ENCODE measurements around the gene VWF.

The VWF gene

DNA sequence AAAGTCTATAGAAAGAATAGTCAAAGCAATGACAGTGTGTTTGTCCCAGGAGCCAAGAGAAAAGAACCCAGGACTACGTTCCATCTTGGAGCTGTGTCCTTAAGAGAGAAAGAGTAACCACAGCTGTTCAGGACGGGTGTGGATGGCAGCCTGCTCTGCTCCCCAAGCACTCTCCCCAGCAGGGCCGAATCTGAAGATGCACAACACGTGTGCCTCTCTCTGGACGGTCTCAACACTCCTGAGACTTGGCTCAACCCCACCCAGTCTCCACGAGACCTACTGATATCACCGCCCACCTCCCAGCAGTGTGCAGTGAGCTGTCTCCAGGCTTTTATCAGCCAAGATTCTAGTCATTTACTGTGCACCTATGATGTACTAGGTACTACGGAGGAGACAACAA lies 152.1 kb downstream of the VWF start:
- no peak for DNase-seq

- no peak for DNase-seq
Observed at GRCh38 chr12:5971194-5971850, 153.1 kb downstream of the VWF start.

DNA sequence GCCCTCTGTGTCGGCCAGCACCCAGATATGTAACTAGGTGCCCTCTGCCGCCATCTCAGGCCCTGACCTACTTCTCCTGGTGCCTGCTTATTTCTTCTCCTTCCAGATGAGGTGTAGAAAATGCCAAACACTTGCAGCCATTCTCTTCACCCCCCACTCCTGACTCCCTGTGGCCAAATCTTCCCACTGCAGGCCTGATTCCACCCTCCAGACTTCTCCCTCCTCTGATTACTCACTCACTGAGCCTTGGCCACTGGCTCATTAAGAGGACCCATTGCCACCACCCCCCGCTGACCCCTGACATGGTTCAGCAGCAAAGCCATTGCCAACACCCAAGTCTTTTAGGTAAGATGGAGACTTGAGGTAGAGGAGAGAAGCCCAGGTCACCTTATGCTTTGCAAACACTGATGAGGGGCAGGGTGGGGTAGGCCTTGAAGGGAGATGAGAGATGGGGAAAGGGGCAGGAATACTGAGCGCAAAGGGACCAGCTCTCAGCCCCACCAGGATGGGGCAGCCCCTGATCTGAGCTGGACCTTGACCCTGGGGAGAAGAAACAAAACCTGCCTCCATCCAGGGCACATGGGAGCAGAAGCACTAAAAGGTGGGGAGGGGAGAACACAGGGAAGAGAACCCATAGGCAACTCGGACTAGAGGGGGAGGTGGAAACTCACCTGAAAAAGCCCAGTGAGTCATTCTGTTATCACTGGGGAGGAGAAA lies 154.3 kb downstream of the VWF start:
- DNase-seq, result no peak

DNA sequence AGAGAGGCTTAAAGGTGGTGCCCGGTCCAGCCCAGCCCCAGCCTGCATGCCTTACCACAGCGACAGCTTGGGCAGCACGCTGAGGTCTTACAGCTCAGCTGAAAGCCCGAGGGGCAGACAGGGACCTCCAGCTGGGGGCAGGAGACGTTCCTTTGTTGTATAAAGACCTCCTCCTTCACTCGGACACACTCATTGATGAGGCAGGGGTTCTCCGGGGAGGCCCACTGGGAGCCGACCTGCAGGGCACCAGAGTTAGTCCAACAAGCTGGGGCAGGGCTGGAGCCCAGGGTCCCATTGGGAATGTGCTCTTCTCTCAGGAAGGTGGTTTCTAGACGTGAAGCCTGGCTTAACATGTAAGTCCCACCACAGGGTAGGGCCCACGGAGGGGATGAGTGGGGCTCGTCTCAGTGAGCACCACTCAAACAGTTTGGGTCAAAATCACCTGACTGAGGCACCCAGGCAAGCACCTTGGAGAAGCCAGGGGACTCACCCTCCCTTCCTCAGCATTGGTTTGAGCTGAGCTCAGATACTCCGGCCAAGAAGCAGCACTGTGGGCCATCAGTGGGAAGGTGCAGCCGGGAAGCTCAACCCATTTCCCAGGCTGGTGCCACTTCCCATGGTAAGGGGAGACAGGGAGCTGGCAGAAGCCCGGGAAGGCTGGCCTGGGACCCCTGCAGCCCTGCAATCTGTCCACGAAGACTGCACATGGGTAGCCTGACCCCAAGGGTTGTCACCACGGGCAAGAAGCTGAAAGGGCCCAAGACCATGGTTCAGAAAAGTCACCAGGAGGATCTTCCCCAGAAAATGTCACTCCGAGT lies 155.1 kb downstream of the VWF start:
- DNase-seq, result no peak

DNA sequence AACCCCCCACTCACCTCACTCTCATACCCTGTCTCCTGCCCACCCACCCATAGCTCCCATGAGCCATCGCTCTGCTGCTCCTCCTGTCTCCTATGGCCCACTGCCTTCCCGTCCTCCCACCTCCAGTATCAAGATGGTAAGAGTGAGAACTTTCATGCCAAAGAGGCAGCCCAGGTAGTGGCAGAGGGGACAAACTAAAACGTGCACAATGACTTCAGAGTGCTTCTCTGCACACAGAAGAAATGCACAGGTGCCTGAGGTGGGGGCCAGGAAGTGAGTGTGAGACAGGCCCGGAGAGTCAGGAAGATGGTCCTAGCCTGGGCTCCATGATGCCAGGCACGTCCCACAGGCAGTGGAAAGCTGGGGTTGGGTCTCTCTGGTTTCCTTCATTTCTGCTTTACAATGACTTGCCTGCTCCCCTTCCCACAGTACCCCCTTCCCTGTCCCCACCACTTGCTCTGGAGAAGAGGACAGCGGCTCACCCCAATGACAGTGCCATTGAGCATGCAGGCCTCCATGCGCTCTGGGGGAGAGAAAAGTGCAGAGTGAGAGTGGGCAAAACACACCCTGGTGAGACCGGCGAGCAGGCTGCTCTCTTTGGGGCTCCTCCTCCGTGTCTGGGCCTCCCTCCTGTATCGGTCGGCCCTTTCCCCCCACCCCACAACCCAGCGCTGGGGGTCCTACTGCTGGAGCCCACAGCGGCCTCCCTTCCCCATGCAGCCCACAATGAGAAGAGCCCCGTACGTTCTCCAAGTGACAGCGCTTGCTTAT lies 156.6 kb downstream of the VWF start:
- no peak for DNase-seq

DNA sequence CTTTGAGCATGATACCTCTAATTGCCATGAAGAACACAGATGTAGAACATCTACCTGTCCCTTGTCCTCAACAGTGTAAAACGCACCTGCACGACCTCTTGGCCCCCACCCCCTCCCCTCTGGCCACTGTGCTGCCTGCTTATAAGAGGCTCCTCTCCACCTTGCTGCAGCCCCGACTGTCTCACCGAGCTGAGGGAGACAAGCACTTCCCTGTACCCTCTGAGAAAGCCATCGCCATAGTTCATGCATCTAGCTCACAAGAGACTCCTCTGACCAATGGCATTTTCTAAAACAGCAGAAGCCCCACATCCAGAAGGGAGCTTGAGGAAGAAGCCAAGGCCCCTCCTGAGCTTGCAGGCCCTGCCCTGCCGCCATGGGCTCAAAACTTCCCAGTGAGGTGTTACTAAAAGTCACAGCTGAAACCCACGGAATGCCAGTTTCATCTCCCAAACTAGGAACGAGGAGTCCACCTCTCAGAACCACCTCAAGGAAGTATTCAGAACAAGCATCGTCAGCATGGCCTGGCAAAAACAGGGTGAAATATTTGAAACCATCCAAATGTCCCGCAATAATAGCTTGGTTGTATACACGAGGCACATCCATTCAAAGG lies 157.9 kb downstream of the VWF start:
- DNase-seq, result no peak

GRCh38 chr12:5965950-5966383 lies 158.5 kb downstream of the VWF start:
- no peak for DNase-seq

DNA sequence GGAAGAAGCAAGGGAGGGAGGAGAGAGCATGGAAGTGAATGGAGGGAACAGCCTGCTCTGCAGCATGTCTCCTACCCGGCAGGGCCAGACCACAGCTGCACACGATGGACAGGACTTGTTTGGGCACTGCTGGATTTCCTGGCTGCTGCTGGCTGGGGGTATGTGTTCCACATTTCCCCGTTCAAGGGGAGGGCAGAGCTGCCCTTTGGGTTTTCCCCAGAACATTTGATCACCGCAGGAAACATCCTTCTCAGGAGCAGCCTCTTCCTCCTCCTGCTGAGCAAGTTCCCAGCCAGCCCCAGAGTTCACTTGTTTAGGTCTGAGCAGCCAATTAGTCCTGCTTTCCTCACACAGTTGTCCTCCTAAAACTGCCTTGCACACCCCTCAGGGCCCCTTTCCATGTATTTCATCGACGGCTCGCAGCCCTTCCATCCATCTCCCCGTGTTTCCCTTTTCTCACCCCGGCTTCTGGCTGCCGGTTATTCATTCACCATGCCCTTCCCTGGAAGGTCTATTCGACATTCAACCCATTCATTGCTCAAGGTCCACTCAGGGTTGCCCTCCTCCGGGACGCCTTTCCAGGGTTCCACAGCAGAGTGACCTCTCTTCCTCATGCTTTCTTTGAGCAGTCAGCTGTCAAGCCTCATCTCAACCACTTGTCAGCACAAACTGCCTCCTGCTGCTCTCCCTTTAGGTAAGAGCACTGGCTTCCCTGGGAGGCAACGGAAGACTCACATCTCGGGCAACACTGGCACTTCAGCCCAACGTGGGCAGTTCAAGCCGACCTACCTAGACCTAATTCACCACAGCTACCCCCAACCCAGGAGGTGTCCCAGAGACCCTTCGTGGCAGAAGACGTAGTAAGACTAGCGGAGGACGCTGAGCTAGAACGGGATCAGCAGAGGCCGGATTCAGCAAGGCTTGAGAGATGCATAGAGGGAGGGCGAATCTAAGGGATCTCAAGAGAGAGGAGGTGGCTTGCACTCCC lies 159.3 kb downstream of the VWF start:
- DNase-seq, result no peak

DNA sequence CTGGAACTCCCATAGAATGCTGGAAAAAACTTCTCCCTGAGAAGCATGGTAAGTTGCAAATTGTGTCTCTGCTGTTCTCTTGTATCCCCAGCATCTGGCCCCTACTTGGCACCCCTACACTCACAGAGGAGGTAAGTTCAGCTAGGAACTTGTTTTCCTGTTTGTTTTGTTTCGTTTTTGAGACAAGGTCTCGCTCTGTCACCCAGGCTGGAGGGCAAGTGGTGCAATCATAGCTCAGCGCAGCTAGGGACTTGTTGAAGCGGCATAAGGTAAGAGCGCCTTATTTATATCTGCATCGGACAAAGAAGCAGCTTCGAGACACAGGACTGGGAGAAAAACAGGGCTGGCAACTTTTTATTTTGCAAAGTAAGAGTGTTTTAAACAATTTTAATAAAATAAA lies 161.0 kb downstream of the VWF start:
- DNase-seq, result no peak

DNA sequence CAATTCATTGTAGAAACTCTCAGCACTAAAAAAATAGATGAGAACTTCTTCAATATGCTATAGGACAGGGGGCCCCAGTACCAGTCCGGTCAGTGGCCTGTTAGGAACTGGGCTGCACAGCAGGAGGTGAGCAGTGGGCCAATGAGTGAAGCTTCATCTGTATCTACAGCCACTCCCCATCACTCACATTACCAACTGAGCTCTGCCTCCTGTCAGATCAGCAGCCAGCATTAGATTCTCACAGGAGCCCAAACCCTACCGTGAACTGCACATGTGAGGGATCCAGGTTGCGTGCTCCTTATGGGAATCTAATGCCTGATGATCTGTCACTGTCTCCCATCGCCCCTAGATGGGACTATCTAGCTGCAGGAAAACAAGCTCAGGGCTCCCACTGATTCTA lies 163.7 kb downstream of the VWF start:
- no peak for DNase-seq

GRCh38 chr12:5956987-5957386 lies 167.5 kb downstream of the VWF start:
- DNase-seq, result no peak

DNA sequence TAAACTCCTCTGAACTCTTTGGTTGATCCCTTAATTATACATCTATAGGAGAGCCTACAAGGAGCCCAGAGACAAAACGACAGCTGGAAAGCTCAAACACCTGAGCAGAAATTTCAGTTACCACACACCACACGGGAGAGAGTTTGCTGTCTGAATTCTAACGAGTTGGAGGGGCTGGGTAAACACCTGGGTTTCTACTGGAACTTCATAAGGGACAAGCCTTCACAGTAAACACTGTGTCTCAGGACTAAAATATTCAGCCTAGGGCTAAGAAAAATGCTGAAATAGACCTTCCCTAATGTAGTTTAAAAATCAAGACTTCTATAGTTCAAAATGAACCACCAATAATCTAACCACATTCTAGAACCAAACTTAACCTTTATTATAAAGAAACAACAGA lies 169.8 kb downstream of the VWF start:
- DNase-seq, result no peak

DNA sequence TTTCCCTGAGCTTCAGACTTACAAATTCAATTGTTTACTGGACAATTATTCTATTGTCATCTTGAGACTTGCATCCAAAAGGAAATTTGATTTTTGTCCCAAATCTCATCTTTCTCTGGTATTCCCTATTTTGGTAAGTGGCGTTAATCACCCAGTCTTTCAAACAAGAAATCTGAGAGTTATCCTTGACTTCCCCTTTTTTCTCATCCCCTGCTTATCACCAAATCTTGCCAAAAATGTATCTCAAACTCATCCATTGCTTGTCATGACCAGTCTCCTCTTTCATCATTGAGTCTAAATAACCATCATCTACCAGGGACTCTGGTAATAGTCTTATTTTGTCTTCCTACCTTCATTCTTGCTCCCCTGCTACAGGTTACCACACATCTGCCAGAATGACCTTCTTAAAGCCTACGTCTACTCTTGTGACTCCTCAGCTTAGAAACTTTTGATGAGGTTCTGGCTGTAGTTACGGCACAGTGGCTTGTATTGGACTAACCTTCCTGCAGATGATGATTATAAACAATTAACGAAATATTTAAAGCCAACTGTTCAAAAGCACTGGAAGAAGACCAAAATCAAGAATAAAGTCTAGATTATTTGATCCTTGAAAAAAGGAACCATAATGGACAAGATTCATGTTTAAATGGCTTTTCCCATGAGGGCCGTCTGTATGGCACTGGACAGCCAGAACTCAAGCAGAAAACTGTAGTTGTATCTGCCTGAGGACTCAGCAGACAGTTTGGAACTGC lies 170.5 kb downstream of the VWF start:
- DNase-seq, result no peak

DNA sequence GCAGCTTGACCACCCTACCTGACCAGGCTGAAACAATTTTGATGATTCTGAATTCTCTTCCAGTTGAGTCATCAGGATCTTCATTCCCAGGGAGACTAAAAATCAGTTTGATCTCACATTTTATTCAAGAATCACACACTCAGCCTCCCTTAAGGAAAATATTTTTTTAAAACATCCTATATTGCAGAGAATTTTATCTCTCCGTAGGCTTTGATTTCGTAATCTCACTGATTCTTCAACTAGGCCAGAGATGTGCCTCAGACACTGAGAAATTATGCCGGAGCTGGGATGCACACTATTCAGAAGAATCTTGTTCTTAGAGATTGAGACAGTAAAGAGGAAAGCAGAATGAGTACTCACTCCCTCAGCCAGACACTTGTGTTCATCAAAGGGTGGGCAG lies 172.4 kb downstream of the VWF start:
- no peak for DNase-seq

- DNase-seq, result no peak
Observed at GRCh38 chr12:5948696-5949095, 175.8 kb downstream of the VWF start.

- DNase-seq, result no peak
Observed at GRCh38 chr12:5947006-5947405, 177.5 kb downstream of the VWF start.

DNA sequence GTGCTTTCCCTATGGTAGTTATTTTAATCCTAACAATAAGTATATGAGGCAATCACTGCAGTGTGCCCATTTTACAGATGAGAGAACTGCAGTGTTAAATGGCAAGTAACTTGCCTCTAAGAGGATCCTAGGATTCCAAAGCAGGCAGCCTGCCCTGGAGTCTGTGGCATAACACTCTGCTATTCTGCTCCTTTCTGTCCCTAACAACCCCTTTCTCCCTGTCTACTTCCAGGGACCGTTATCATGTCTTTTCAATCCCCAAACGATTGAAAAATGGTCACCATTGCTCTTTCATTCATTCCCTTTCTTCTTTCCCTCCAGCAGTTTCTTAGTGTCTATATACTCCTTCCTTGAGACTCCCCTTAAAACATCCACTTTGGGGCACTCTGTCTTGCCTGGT lies 178.1 kb downstream of the VWF start:
- DNase-seq, result no peak

GRCh38 chr12:5945071-5946008 lies 179.1 kb downstream of the VWF start, which contains the start of gene ANO2:
ANO2 (minus strand) TSS chr12:5945259; CDS start chr12:5945217, 42 bp downstream.
- DNase-seq, result no peak

GRCh38 chr12:5944688-5945070 lies 179.8 kb downstream of the VWF start:
- DNase-seq, result no peak
